NCI-H345 treated with DMSO at 0.1 percent for 48 hours (cell line): ENCODE measurements around the gene RAB25.
A peak's percentile ranks its signal among the peaks of the same experiment; 100 is the strongest.
"Not testable (repeated sequence)": the region's sequence is repeated elsewhere in the genome, so short reads cannot be mapped to it uniquely, and the experiment has no call there.

Experiments
- DNase-seq: peaks from one replicate; lab custom pipeline; 2025; ENCODE audit not compliant: unreplicated experiment; lab: John Stamatoyannopoulos, UW

RAB25 gene

GRCh38 chr1:156054500-156055280 is 6.3 kb upstream of the RAB25 start, which contains the start of gene LAMTOR2:
TSS of gene LAMTOR2 (plus strand) at chr1:156054782. CDS start at chr1:156054890, 108 bp downstream.
- peak; percentile 100 for DNase-seq

GRCh38 chr1:156055281-156056048 is 5.5 kb upstream of the RAB25 start:
- no peak for DNase-seq

DNA sequence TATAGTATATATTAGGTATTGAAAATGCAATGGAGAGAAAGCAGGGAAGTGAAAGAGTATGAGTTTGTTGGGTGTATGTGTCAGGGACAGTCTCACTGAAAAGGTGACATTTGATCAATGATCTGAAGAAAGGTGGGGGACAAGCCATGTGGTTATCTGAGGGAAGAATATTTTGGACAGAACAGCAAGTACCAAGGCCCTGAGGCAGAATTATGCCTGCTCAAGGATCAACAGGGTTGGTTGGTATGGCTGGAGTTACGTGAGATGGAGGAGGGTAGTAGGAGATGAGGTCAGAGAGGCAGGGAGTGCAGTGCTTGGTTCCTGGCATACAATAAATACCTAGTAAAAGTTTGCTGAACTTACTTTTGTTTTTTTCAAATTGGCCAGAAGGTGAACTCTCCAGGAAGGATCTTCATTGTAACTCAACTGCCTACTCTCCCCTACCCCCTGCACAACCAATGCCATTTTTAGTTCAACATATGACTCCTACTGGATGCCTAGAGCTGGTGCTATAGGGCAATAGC is 4.6 kb upstream of the RAB25 start:
- no peak for DNase-seq

- DNase-seq, result no peak
These were observed 1.2 kb downstream of the RAB25 start for GRCh38 chr1:156062189-156062588.

- no peak for DNase-seq
These were observed 3.0 kb downstream of the RAB25 start for GRCh38 chr1:156063997-156064285.

DNA sequence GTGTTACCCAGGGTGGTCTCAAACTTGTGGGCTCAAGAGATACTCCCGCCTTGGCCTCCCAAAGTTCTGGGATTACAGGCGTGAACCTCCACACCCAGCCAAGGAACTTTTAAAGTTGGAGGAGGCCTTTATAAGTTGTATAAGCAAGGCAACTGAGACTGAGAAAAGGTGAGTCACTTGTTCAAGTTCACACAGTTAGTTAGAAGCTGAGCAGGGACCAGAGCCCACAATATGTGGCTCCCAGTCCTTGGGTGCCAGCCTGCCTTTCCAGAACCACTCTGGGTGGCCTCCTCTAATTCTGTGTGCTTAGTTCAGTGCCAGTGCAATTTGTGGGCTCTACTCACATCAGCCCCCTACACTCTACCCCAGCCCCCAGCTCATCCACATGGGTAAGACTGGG is 3.7 kb downstream of the RAB25 start:
- DNase-seq, result no peak

GRCh38 chr1:156065212-156065611 is 4.3 kb downstream of the RAB25 start:
- no peak for DNase-seq

- no peak for DNase-seq
These were observed 4.9 kb downstream of the RAB25 start for GRCh38 chr1:156065871-156066270.

- no peak for DNase-seq
These were observed 6.3 kb downstream of the RAB25 start for GRCh38 chr1:156067262-156067661.

DNA sequence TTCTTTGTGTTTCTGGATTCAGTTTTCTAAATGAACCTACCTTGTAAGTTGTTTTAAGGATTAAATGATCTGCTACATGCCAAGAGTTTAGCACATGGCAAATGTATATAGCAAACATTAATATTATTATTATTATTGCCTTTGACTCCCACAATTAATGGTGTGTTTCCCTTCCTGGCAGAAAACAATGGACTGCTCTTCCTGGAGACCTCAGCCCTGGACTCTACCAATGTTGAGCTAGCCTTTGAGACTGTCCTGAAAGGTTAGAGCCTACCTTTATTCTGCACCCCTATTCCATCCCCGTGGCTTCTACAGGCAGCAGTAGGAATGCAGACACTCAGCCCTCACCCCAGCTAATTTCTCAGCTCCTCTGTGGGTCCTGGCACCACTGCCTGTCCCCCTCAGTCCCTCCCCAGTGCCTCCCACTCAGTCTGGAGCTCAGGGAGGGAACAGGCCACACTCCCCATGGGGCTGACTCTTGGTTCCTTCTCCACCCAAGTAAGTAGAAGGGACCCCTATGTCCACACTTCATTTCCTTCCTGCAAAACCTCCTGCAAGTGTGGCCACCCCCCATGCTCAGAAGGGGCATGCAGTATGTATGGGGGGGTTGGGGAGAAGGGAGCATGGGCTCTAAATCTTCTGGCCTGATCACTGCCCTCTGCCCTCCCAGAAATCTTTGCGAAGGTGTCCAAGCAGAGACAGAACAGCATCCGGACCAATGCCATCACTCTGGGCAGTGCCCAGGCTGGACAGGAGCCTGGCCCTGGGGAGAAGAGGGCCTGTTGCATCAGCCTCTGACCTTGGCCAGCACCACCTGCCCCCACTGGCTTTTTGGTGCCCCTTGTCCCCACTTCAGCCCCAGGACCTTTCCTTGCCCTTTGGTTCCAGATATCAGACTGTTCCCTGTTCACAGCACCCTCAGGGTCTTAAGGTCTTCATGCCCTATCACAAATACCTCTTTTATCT is 8.8 kb downstream of the RAB25 start:
- DNase-seq, result no peak

DNA sequence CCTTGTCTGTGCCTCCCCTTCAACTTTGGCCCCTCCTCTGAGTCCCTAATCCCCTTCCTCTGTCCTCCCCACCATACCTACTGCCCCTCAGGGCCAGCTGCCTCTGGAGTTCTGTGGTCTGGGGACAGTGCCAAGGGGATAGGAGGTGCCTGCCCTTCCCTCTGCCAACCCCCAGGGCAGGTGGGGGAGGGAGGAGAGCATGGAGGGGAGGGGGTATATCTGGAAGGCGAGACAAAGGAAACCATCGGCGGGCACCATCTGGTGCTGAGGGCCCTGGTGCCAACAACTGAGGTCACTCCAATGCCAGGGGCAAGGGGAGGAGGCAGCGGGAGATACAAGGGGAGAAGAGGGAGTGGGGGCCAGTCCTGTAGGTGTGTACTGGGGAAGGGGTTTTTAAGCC is 9.6 kb downstream of the RAB25 start:
- DNase-seq, result peak; percentile 57

DNA sequence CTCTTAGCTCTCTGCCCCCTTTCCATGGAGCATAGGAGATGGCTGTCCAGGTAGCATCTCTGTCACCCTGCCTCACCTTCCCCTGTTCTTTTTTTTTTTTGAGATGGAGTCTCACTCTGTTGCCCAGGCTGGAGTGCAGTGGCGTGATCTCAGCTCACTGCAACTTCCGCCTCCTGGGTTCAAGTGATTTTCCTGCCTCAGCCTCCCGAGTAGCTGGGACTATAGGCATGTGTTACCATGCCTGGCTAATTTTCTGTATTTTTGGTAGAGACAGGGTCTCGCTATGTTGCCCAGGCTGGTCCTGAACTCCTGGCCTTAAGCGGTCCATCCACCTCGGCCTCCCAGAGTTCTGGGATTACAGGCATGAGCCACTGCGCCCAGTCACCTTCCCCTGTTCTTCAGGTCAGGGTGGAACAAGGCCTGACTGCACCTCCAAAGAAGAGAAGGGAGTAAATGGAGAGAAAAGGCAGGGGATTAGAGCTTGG is 10.4 kb downstream of the RAB25 start:
- not testable (repeated sequence) for DNase-seq

DNA sequence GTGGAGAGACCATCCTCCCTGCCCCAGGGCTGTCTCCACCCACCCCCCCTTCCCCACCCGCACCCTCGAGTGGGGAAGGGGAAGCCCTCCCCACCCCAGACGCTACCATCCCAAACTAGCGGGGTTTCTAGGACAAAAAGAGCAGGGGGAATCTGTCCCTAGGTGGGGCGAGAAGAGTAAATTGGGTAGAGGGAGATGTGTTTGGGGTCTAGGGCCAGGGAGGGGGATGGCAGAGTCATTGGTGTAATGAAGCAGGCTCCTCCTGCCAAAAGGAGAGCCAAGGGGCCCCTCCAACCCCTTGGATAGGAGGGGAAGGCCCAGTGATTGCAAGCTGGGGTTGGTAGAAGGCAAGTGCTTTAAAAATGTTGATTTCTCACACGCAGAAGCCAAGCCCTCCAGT is 11.3 kb downstream of the RAB25 start:
- DNase-seq, result no peak

- no peak for DNase-seq
These were observed 12.2 kb downstream of the RAB25 start for GRCh38 chr1:156073110-156073687.

DNA sequence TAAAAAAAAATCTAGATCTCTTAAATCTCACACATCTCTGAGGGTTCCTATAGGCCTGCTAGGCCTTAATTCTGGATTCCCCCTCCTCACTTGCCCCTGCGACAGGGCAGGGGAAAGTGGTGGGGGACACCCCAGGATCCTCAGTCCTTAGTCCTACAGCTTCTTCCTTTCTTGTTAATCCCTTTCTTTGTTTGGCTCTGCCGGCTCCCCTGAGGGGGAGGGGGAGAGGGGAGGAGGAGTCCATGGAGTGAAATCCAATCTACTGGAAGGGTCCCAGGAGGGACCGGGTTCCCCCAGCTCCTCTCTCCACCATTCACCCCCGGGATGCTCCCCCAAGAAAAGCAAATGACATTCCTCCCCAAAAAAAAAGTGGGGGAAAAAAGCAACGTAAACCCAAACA is 12.8 kb downstream of the RAB25 start:
- no peak for DNase-seq

GRCh38 chr1:156074661-156075060 is 13.7 kb downstream of the RAB25 start:
- DNase-seq, result no peak

- DNase-seq, result no peak
These were observed 14.2 kb downstream of the RAB25 start for GRCh38 chr1:156075162-156075561.

GRCh38 chr1:156075775-156076204 is 14.8 kb downstream of the RAB25 start:
- DNase-seq, result no peak

GRCh38 chr1:156076609-156077429 is 15.9 kb downstream of the RAB25 start:
- DNase-seq, result no peak

- no peak for DNase-seq
These were observed 16.4 kb downstream of the RAB25 start for GRCh38 chr1:156077430-156077760.
